Measurements from ENCODE around the gene MPP3. TPM values are rescaled to one million over a fixed set of nuclear protein-coding genes. Genes with fewer than 3 reads are reported as not detected.
"Not testable (repeated sequence)": the region's sequence is repeated elsewhere in the genome, so short reads cannot be mapped to it uniquely, and the experiment has no call there.

MPP3 gene
- total and polyA plus RNA-seq, 4 donors = 15.9 to 41.5 (median 31.2) TPM

DNA sequence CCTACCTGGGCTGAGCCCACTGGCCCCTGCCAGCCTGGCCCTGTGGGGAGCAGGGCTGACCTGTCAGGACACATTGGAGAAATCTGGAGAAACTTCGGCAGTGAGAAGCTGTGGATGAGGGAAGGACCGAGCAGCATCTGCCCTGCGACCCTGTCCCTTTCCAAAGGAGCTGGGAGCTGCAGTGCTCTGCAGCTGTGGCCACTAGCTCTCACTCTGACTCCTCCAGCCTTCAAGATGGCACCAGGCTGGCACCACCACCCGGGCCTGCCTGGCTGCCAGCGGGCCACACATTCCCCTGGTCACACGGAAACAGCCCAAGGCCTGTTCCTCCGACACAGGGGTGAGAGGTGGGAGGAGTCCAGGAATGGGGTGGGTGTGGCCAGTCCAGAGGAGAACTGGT lies 44.1 kb upstream of the MPP3 start:
- 84% methylated on average over 7 of the region's 7 CpGs for WGBS (ENCODE audit: insufficient coverage)
- H3K4me1 ChIP-seq (ENCODE audit: control insufficient read depth, insufficient read depth, low read length) = peaks cover 9% of the 10 kb centered on the region
- H3K27me3 ChIP-seq (ENCODE audit: control insufficient read depth, insufficient read depth, low read length) = no peaks in the 10 kb centered on the region
- DNase-seq (ENCODE audit: low read depth in 4 of 6, low spot score in 6 of 6) = no peak
- H3K27ac ChIP-seq (ENCODE audit: low read depth, low read length) = no peak overlapping the region
- H3K4me3 ChIP-seq (ENCODE audit: low read depth, low read length) = no peak overlapping the region
- H3K9me3 ChIP-seq (ENCODE audit: control insufficient read depth, insufficient read depth, low read length) = no peaks in the 10 kb centered on the region
- peaks cover 64% of the 10 kb centered on the region for H3K36me3 ChIP-seq (ENCODE audit: control insufficient read depth, insufficient read depth, low read length)

DNA sequence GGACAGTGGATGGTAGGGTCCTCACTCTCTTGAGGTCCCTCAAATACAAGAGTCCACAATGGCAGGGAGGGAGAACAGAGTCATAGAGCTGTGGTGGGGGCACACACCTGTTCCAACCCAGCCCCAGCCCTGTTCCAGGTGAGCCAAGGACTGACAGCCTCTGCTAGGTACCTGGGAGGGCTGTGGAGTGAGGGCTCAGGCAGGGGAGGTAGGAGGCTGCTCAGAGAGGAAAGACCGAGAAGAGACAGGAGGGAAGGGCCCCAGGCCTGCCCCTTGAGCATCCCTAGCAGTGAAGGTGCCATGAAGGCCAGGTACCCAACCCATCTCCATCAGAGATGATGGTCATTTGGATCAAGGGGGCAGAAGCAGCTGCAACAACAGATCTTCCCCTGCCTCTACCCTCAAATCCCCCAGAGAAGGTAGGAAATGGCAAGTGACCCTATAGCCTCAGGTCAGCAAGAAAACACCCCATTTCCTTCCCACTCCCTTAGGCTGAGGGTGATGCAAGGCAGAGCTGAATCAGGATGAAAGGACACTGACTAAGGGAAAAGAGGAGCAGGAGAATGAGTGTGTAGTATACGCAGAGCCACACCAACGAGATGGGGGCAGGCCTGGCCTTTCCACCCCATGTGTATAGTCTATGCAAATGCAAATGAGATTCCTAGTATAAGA lies 42.7 kb upstream of the MPP3 start:
- no peaks in the 10 kb centered on the region for H3K9me3 ChIP-seq (ENCODE audit: control insufficient read depth, insufficient read depth, low read length)
- H3K36me3 ChIP-seq (ENCODE audit: control insufficient read depth, insufficient read depth, low read length) = peaks cover 50% of the 10 kb centered on the region
- H3K27ac ChIP-seq (ENCODE audit: low read depth, low read length) = no peak overlapping the region
- 80% methylated on average over 1 of the region's 3 CpGs for WGBS (ENCODE audit: insufficient coverage)
- H3K4me1 ChIP-seq (ENCODE audit: control insufficient read depth, insufficient read depth, low read length) = peaks cover 9% of the 10 kb centered on the region
- no peak for DNase-seq (ENCODE audit: low read depth in 4 of 6, low spot score in 6 of 6)
- no peak overlapping the region for H3K4me3 ChIP-seq (ENCODE audit: low read depth, low read length)
- H3K27me3 ChIP-seq (ENCODE audit: control insufficient read depth, insufficient read depth, low read length) = no peaks in the 10 kb centered on the region

- H3K27me3 ChIP-seq (ENCODE audit: control insufficient read depth, insufficient read depth, low read length) = no peaks in the 10 kb centered on the region
- H3K27ac ChIP-seq (ENCODE audit: low read depth, low read length) = no peak overlapping the region
- H3K9me3 ChIP-seq (ENCODE audit: control insufficient read depth, insufficient read depth, low read length) = no peaks in the 10 kb centered on the region
- H3K4me1 ChIP-seq (ENCODE audit: control insufficient read depth, insufficient read depth, low read length) = peaks cover 9% of the 10 kb centered on the region
- DNase-seq (ENCODE audit: low read depth in 4 of 6, low spot score in 6 of 6) = no peak
- no peak overlapping the region for H3K4me3 ChIP-seq (ENCODE audit: low read depth, low read length)
- peaks cover 37% of the 10 kb centered on the region for H3K36me3 ChIP-seq (ENCODE audit: control insufficient read depth, insufficient read depth, low read length)
- 91% methylated on average over 3 of the region's 3 CpGs for WGBS (ENCODE audit: insufficient coverage)
These were observed 41.3 kb upstream of the MPP3 start for GRCh38 chr17:43874293-43874692.

DNA sequence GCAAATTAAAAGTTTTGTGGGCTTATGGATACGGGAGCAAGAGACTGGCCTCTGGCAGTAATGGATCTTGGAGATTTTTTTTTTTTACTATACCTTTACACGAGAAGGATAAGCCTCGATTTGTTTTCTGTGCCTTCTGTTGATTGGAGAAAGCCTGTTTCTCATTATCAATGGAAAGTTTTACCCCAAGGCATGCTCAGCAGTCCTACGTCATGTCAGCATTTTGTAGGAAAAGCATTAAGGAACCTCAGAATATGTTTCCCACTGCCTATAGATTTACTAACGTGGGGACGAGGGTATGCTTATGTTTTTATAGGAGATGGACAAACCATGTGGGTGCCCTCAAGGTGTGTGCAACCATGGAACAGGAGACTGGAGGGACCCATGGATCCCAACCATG lies 40.9 kb upstream of the MPP3 start:
- Histone ChIP-seq H3K4me3 (ENCODE audit: low read depth, low read length) (no peak overlapping the region), H3K27me3 (ENCODE audit: control insufficient read depth, insufficient read depth, low read length) (no peaks in the 10 kb centered on the region), H3K9me3 (ENCODE audit: control insufficient read depth, insufficient read depth, low read length) (no peaks in the 10 kb centered on the region), H3K36me3 (ENCODE audit: control insufficient read depth, insufficient read depth, low read length) (peaks cover 32% of the 10 kb centered on the region), H3K27ac (ENCODE audit: low read depth, low read length) (no peak overlapping the region), H3K4me1 (ENCODE audit: control insufficient read depth, insufficient read depth, low read length) (peaks cover 6% of the 10 kb centered on the region)
- DNase-seq (ENCODE audit: low read depth in 4 of 6, low spot score in 6 of 6) = no peak
- 100% methylated on average over 1 of the region's 6 CpGs for WGBS (ENCODE audit: insufficient coverage)

DNA sequence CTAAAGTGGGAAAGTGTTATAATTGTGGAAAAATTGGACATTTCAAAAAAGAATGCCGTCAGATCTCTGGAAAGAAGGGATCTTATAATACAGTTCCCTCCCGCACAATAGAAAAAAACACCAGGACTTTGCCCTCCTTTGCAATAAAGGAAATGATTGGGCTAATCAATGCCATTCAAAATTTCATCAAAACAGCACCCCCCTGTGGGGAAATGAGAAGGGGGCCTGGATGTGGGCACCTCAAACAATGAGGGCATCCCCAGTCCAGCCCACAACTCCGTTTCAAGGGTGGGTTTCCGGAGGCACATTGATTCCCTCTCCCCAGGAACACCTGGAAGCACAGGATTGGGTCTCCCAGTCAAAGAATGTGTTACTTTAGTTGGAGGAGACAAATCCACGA lies 40.1 kb upstream of the MPP3 start:
- DNase-seq (ENCODE audit: low read depth in 4 of 6, low spot score in 6 of 6) = no peak
- Histone ChIP-seq H3K36me3 (ENCODE audit: control insufficient read depth, insufficient read depth, low read length) (peaks cover 25% of the 10 kb centered on the region), H3K9me3 (ENCODE audit: control insufficient read depth, insufficient read depth, low read length) (no peaks in the 10 kb centered on the region), H3K4me1 (ENCODE audit: control insufficient read depth, insufficient read depth, low read length) (no peaks in the 10 kb centered on the region), H3K27ac (ENCODE audit: low read depth, low read length) (no peak overlapping the region), H3K4me3 (ENCODE audit: low read depth, low read length) (no peak overlapping the region), H3K27me3 (ENCODE audit: control insufficient read depth, insufficient read depth, low read length) (no peaks in the 10 kb centered on the region)
- WGBS (ENCODE audit: insufficient coverage) = 50% methylated on average over 1 of the region's 5 CpGs

DNA sequence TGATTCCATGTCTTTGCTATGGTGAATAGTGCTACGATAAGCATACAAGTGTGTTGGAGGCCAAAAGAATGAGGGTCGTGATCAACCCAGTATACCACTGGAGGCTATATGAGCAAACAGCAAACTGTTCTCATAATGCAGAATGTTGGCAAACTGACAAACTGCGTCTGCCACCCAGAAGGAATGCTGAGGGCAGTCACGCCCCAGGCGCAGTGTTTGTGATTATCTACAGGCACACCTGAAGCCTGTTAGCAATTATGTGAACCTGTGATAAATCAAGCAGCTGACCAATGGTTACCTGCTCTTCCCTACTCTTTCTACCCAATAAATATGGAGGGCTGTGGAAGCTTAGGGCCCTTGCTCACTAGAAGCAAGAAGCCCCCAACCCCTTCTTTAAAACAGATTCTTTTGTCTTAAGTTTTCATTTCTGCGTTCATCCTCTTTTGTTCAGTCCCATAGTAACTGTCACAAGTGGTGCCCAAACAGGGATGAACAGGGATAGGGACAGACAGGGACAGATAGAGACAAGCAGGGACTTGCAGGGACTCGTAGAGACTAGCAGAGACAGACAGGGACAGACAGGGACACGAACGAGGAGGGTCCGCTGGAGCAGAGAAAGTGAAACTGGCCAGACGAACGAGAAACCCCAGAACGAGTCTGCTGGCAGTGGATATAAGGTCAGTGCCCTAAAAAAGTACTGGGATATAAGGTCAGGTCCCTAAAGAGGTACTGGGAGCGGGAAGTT lies 39.2 kb upstream of the MPP3 start:
- no peaks in the 10 kb centered on the region for H3K27me3 ChIP-seq (ENCODE audit: control insufficient read depth, insufficient read depth, low read length)
- H3K4me1 ChIP-seq (ENCODE audit: control insufficient read depth, insufficient read depth, low read length) = no peaks in the 10 kb centered on the region
- peaks cover 15% of the 10 kb centered on the region for H3K36me3 ChIP-seq (ENCODE audit: control insufficient read depth, insufficient read depth, low read length)
- H3K27ac ChIP-seq (ENCODE audit: low read depth, low read length) = no peak overlapping the region
- no peak for DNase-seq (ENCODE audit: low read depth in 4 of 6, low spot score in 6 of 6)
- H3K4me3 ChIP-seq (ENCODE audit: low read depth, low read length) = no peak overlapping the region
- H3K9me3 ChIP-seq (ENCODE audit: control insufficient read depth, insufficient read depth, low read length) = no peaks in the 10 kb centered on the region
- 75% methylated on average over 9 of the region's 14 CpGs for WGBS (ENCODE audit: insufficient coverage)

DNA sequence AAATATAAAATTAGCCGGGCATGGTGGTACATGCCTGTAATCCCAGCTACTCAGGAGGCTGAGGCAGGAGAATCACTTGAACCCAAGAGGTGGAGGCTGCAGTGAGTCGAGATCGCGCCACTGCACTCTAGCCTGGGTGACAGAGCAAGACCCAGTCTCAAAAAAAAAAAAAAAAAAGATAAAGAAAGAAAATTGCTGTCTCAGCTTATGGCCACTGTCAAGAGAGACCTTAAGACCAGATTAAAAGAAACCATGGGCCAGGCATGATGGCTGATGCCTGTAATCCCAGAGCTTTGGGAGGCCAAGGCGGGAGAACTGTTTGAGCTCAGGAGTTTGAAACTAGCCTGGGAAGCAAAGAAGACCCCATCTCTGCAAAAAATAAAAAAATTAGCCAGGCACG lies 36.1 kb upstream of the MPP3 start:
- not testable (repeated sequence) for H3K27ac ChIP-seq (ENCODE audit: low read depth, low read length); H3K4me1 ChIP-seq (ENCODE audit: control insufficient read depth, insufficient read depth, low read length); DNase-seq (ENCODE audit: low read depth in 4 of 6, low spot score in 6 of 6); H3K9me3 ChIP-seq (ENCODE audit: control insufficient read depth, insufficient read depth, low read length); H3K36me3 ChIP-seq (ENCODE audit: control insufficient read depth, insufficient read depth, low read length); H3K4me3 ChIP-seq (ENCODE audit: low read depth, low read length); H3K27me3 ChIP-seq (ENCODE audit: control insufficient read depth, insufficient read depth, low read length)
- 100% methylated on average over 1 of the region's 6 CpGs for WGBS (ENCODE audit: insufficient coverage)

DNA sequence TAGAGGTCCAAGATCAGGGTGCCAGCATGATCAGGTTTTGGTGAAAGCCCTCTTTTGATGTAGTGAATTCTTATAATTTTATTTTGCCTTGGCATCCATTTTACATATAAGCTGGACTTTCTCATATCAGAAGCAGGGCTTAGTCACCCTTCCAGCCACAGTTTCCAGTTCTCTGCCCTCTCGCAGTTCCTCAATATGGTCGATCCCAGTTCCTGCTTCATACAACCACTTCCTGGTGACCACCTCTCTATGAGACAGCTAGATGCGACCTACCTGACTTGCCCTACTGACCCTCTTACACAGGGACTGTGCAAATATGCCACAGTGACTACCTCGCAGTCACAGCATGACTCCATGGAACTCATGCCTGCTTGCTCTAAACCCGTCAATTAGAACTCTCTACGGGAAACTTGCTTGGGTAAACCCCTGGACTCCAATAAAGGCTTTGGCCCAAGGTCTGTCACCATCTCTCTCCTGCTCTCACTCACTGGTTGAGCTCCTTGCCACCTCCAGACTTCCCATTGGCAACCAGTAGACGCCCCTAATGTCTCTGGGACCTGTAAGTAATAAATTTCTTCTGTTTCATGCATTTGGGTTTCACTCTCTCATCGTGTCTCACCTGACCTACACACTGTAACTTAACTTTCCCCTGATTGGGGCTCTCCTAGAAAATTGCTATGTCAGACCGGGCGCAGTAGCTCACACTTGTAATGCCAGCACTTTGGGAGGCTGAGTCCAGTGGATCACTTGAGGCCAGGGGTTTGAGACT lies 35.5 kb upstream of the MPP3 start:
- Histone ChIP-seq H3K4me1 (ENCODE audit: control insufficient read depth, insufficient read depth, low read length) (no peaks in the 10 kb centered on the region), H3K36me3 (ENCODE audit: control insufficient read depth, insufficient read depth, low read length) (no peaks in the 10 kb centered on the region), H3K4me3 (ENCODE audit: low read depth, low read length) (no peak overlapping the region), H3K27ac (ENCODE audit: low read depth, low read length) (no peak overlapping the region), H3K27me3 (ENCODE audit: control insufficient read depth, insufficient read depth, low read length) (no peaks in the 10 kb centered on the region), H3K9me3 (ENCODE audit: control insufficient read depth, insufficient read depth, low read length) (no peaks in the 10 kb centered on the region)
- WGBS (ENCODE audit: insufficient coverage) = 90% methylated on average over 10 of the region's 10 CpGs
- no peak for DNase-seq (ENCODE audit: low read depth in 4 of 6, low spot score in 6 of 6)

DNA sequence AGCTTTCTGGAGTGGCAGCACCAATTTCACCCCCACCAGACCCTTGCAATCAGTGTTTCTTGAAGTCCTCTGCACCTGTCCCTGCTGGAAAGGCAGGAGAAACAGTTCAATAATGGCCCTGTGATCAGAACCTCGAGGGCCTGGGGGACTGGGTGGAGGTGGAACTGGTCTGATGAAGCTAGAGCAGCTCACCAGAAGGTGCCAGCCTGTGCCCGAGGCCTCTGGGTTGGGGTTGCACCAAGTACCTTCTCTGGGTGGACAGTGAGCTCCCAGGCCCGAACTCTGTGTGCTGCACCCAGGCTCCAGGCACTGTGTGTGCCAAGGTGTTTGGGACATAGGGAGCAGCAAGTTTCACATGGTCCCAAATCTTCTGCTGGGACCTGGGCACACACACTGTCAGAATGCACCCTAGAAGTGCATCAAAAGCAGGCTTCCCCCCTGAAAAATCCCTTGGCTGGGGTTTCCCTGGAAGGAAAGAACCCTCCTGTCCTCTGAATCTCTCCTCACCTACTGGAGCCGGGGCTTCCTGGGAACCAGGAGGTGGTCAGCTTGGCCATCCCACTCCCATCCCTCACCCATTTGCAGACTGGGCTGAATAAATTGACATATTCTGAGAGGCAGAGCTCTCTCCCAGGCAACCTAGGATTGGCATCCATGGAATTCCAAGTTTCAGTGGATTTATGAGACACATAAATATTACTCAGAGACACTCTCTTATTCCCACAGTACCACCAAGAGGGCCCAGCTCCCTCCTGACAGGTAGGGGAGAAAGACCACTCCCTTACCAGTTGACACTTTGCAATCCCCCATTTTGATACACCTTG lies 31.4 kb upstream of the MPP3 start:
- no peak for DNase-seq (ENCODE audit: low read depth in 4 of 6, low spot score in 6 of 6)
- H3K27me3 ChIP-seq (ENCODE audit: control insufficient read depth, insufficient read depth, low read length) = no peaks in the 10 kb centered on the region
- no peaks in the 10 kb centered on the region for H3K9me3 ChIP-seq (ENCODE audit: control insufficient read depth, insufficient read depth, low read length)
- no peak overlapping the region for H3K4me3 ChIP-seq (ENCODE audit: low read depth, low read length)
- no peak overlapping the region for H3K27ac ChIP-seq (ENCODE audit: low read depth, low read length)
- H3K4me1 ChIP-seq (ENCODE audit: control insufficient read depth, insufficient read depth, low read length) = peaks cover 3% of the 10 kb centered on the region
- 89% methylated on average over 3 of the region's 4 CpGs for WGBS (ENCODE audit: insufficient coverage)
- no peaks in the 10 kb centered on the region for H3K36me3 ChIP-seq (ENCODE audit: control insufficient read depth, insufficient read depth, low read length)
